ENCODE measurements around the gene SMC3. TPM values are rescaled to one million over a fixed set of nuclear protein-coding genes. Genes with fewer than 3 reads are reported as not detected.
"Not testable (repeated sequence)": the region's sequence is repeated elsewhere in the genome, so short reads cannot be mapped to it uniquely, and the experiment has no call there.

The SMC3 gene
- total RNA-seq, 1 experiment from 2014 or later: 32.9 TPM

GRCh38 chr10:110576220-110576619, 8.7 kb downstream of the SMC3 start:
- DNase-seq (ENCODE audit: low spot score): no peak

- no peak for DNase-seq (ENCODE audit: low spot score)
Measured at GRCh38 chr10:110577056-110577455, 9.6 kb downstream of the SMC3 start.

- no peak for DNase-seq (ENCODE audit: low spot score)
Measured at GRCh38 chr10:110584006-110584405, 16.5 kb downstream of the SMC3 start.

- no peak for DNase-seq (ENCODE audit: low spot score)
Measured at GRCh38 chr10:110591760-110592159, 24.3 kb downstream of the SMC3 start.

- no peak for DNase-seq (ENCODE audit: low spot score)
Measured at GRCh38 chr10:110597476-110597875, 30.0 kb downstream of the SMC3 start.

GRCh38 chr10:110600487-110601101, 33.1 kb downstream of the SMC3 start:
- peak; percentile 51 for DNase-seq (ENCODE audit: low spot score)

- no peak for DNase-seq (ENCODE audit: low spot score)
Measured at GRCh38 chr10:110601581-110601980, 34.1 kb downstream of the SMC3 start.

- no peak for DNase-seq (ENCODE audit: low spot score)
Measured at GRCh38 chr10:110608087-110608486, 40.6 kb downstream of the SMC3 start.

- peak; percentile 45 for DNase-seq (ENCODE audit: low spot score)
Measured at GRCh38 chr10:110609605-110610004, 42.1 kb downstream of the SMC3 start.

- peak; percentile 47 for DNase-seq (ENCODE audit: low spot score)
Measured at GRCh38 chr10:110610308-110610774, 42.8 kb downstream of the SMC3 start.

GRCh38 chr10:110610781-110611180, 43.3 kb downstream of the SMC3 start:
- not testable (repeated sequence) for DNase-seq (ENCODE audit: low spot score)

- DNase-seq (ENCODE audit: low spot score): no peak
Measured at GRCh38 chr10:110612087-110612486, 44.6 kb downstream of the SMC3 start.

GRCh38 chr10:110612629-110613028, 45.1 kb downstream of the SMC3 start:
- no peak for DNase-seq (ENCODE audit: low spot score)

- no peak for DNase-seq (ENCODE audit: low spot score)
Measured at GRCh38 chr10:110613341-110613995, 46.0 kb downstream of the SMC3 start.

GRCh38 chr10:110613996-110614495, 46.6 kb downstream of the SMC3 start:
- no peak for DNase-seq (ENCODE audit: low spot score)

- DNase-seq (ENCODE audit: low spot score): peak; percentile 23
Measured at GRCh38 chr10:110615057-110615747, 47.7 kb downstream of the SMC3 start.

- DNase-seq (ENCODE audit: low spot score): no peak
Measured at GRCh38 chr10:110616493-110617033, 49.1 kb downstream of the SMC3 start.

- DNase-seq (ENCODE audit: low spot score): no peak
Measured at GRCh38 chr10:110617425-110618229, 50.1 kb downstream of the SMC3 start.

GRCh38 chr10:110618230-110618610, 50.7 kb downstream of the SMC3 start:
- no peak for DNase-seq (ENCODE audit: low spot score)

GRCh38 chr10:110619514-110620397, 52.3 kb downstream of the SMC3 start:
- DNase-seq (ENCODE audit: low spot score): no peak

GRCh38 chr10:110620398-110620719, 52.9 kb downstream of the SMC3 start:
- no peak for DNase-seq (ENCODE audit: low spot score)
